GM19452 (cell line): ENCODE measurements around the gene GOLT1B.
"Not testable (repeated sequence)": the region's sequence is repeated elsewhere in the genome, so short reads cannot be mapped to it uniquely, and the experiment has no call there.

ENCODE experiments used
- ATAC-seq: cut with Tn5 transposase; IDR thresholded peaks from one replicate; pipeline ENCODE4 v1.9.1; 2021; ENCODE audit not compliant: unreplicated experiment

Gene GOLT1B

GRCh38 chr12:21501258-21502163, at the start of gene GOLT1B, which contains the start of gene RECQL:
GOLT1B (plus strand) TSS chr12:21501789; CDS start chr12:21501924, 135 bp downstream.
RECQL (minus strand) TSS chr12:21501635; CDS start chr12:21499570, 2,065 bp downstream.
- ATAC-seq: peak; percentile 99

- no peak for ATAC-seq
Measured at GRCh38 chr12:21453312-21453852, 48.2 kb upstream of the GOLT1B start.

- no peak for ATAC-seq
Measured at GRCh38 chr12:21456291-21456780, 45.3 kb upstream of the GOLT1B start.

- ATAC-seq: no peak
Measured at GRCh38 chr12:21459474-21459873, 42.1 kb upstream of the GOLT1B start.

GRCh38 chr12:21467334-21467733, 34.3 kb upstream of the GOLT1B start:
- ATAC-seq: not testable (repeated sequence)

GRCh38 chr12:21471294-21471693, 30.3 kb upstream of the GOLT1B start:
- no peak for ATAC-seq

- no peak for ATAC-seq
Measured at GRCh38 chr12:21472197-21472823, 29.3 kb upstream of the GOLT1B start.

- no peak for ATAC-seq
Measured at GRCh38 chr12:21475552-21475951, 26.0 kb upstream of the GOLT1B start.

- ATAC-seq: no peak
Measured at GRCh38 chr12:21476949-21477348, 24.6 kb upstream of the GOLT1B start.

- ATAC-seq: no peak
Measured at GRCh38 chr12:21478756-21479455, 22.7 kb upstream of the GOLT1B start.

GRCh38 chr12:21483531-21483930, 18.1 kb upstream of the GOLT1B start:
- ATAC-seq: no peak

- no peak for ATAC-seq
Measured at GRCh38 chr12:21485998-21486397, 15.6 kb upstream of the GOLT1B start.

GRCh38 chr12:21499765-21500164, 1.8 kb upstream of the GOLT1B start:
- ATAC-seq: no peak

- peak; percentile 0 for ATAC-seq
Measured at GRCh38 chr12:21500786-21501257, 767 bp upstream of the GOLT1B start.

GRCh38 chr12:21502164-21502496, 541 bp downstream of the GOLT1B start:
- ATAC-seq: no peak

- no peak for ATAC-seq
Measured at GRCh38 chr12:21502872-21503271, 1.3 kb downstream of the GOLT1B start.

- no peak for ATAC-seq
Measured at GRCh38 chr12:21505888-21506287, 4.3 kb downstream of the GOLT1B start.

GRCh38 chr12:21507849-21508248, 6.3 kb downstream of the GOLT1B start:
- no peak for ATAC-seq

GRCh38 chr12:21509768-21510167, 8.2 kb downstream of the GOLT1B start:
- peak; percentile 89 for ATAC-seq

- no peak for ATAC-seq
Measured at GRCh38 chr12:21516281-21516680, 14.7 kb downstream of the GOLT1B start.

- ATAC-seq: no peak
Measured at GRCh38 chr12:21518451-21518850, 16.9 kb downstream of the GOLT1B start.
